ENCODE data around the gene TRAPPC10. TPM values are rescaled to one million over a fixed set of nuclear protein-coding genes. Genes with fewer than 3 reads are reported as not detected.

Gene TRAPPC10
- total RNA-seq, 1 experiment from 2014 or later = 31.5 TPM

GRCh38 chr21:43993420-43993934 is 18.6 kb upstream of the TRAPPC10 start:
- ATAC-seq = no peak

More at GRCh38 chr21:43993420-43993934, 18.6 kb upstream of the TRAPPC10 start:
- TF ChIP-seq ZBTB33 (IDR thresholded peaks at IDR 0.05; ENCODE audit: extremely low read depth, insufficient replicate concordance, low read length) (no peak), REST (IDR thresholded peaks at IDR 0.05; ENCODE audit: low read depth) (no peak), ZNF274 (IDR thresholded peaks at IDR 0.05; ENCODE audit: low read depth, low read length) (no peak), SRF (IDR thresholded peaks at IDR 0.05; ENCODE audit: low read depth) (no peak), POLR2AphosphoS5 (IDR thresholded peaks at IDR 0.05; ENCODE audit: low read depth, low read length) (no peak), SIN3A (IDR thresholded peaks at IDR 0.05; ENCODE audit: low read depth) (no peak), SP1 (IDR thresholded peaks at IDR 0.05; ENCODE audit: low read depth) (no peak), RAD21 (IDR thresholded peaks at IDR 0.05; ENCODE audit: low read depth) (no peak), TCF7L2 (IDR thresholded peaks at IDR 0.05; ENCODE audit: borderline replicate concordance, extremely low read depth, insufficient read depth, insufficient read length) (no peak), YY1 (IDR thresholded peaks at IDR 0.05; ENCODE audit: extremely low read depth, insufficient replicate concordance, low read depth, low read length) (no peak), CBX3 (IDR thresholded peaks at IDR 0.05; ENCODE audit: low read depth) (no peak), POLR2A (IDR thresholded peaks at IDR 0.05; ENCODE audit: borderline replicate concordance, extremely low read depth, insufficient read depth, insufficient read length) (no peak), MAX (IDR thresholded peaks at IDR 0.05) (no peak), EGR1 (IDR thresholded peaks at IDR 0.05; ENCODE audit: low read depth) (no peak), CEBPB (IDR thresholded peaks at IDR 0.05; ENCODE audit: low read depth) (no peak), CTCF (IDR thresholded peaks at IDR 0.05 in 2 of 3, conservative IDR thresholded peaks at IDR 0.05 in 1 of 3; ENCODE audit: borderline replicate concordance in 1 of 3, insufficient read depth in 1 of 3, low read depth in 2 of 3, low read length in 2 of 3) (no peak), ATF3 (IDR thresholded peaks at IDR 0.05) (no peak), ELF1 (IDR thresholded peaks at IDR 0.05; ENCODE audit: borderline replicate concordance, low read depth) (no peak)
- no peaks in the 10 kb centered on the region for H3K36me3 ChIP-seq (ENCODE audit: control insufficient read depth in 1 of 2, insufficient read depth in 2 of 2, low read length in 2 of 2)
- RAD21 ChIA-PET (ENCODE audit: low non-redundant PET in 1 of 2, low total read pairs in 2 of 2, uncharacterized antibody in 2 of 2, unreplicated experiment in 2 of 2) = no interaction called here
- H3K79me2 ChIP-seq (ENCODE audit: insufficient read depth, low read length) = no peaks in the 10 kb centered on the region
- BruUV-seq (replicated peaks) = no TSS peak
- H3K4me1 ChIP-seq (ENCODE audit: control insufficient read depth in 1 of 2, insufficient read depth in 2 of 2, low read length in 2 of 2) = no peaks in the 10 kb centered on the region
- no peaks in the 10 kb centered on the region for H3K9me2 ChIP-seq (ENCODE audit: insufficient read depth)
- no peak overlapping the region for H3K9ac ChIP-seq (ENCODE audit: low read length)
- H2AFZ ChIP-seq (ENCODE audit: low read depth, low read length, poor library complexity, severe bottlenecking) = no peak overlapping the region
- POLR2A ChIA-PET = no interaction called here
- no peak overlapping the region for H3K27ac ChIP-seq (ENCODE audit: low read depth, low read length)
- intact Hi-C loops (cut with micrococcal nuclease) = no loop called here
- no peaks in the 10 kb centered on the region for H4K20me1 ChIP-seq (ENCODE audit: insufficient read depth)
- H3K9me3 ChIP-seq (ENCODE audit: control insufficient read depth in 1 of 2, insufficient read depth in 1 of 2, low read depth in 1 of 2, low read length in 2 of 2) = no peaks in the 10 kb centered on the region
- no peak overlapping the region for H3K4me3 ChIP-seq (replicated peaks in 1 of 2; ENCODE audit: low read depth in 1 of 2, low read length in 2 of 2)
- no peak for DNase-seq (ENCODE audit: low read depth, low spot score)
- CTCF ChIA-PET = no interaction called here
- no peak overlapping the region for H3K4me2 ChIP-seq (ENCODE audit: low read length)
- no peaks in the 10 kb centered on the region for H3K27me3 ChIP-seq (ENCODE audit: insufficient read depth, low read length)
